Osteoblast (primary cell): ENCODE results near the gene AGT. TPM values are rescaled to one million over a fixed set of nuclear protein-coding genes. Genes with fewer than 3 reads are reported as not detected.

Experiments
- DNase-seq: peaks from one replicate; pipeline ENCODE4 v3.0.0; 2011; ENCODE audit warnings: low spot score, mixed read lengths; ENCODE audit not compliant: insufficient read length; ENCODE audit errors: missing footprints
- H2AFZ ChIP-seq: 2 replicates; pipeline ENCODE4 v1.6.0; 2011; ENCODE audit warnings: mild to moderate bottlenecking, low read length
- H3K27ac ChIP-seq: 2 replicates; pipeline ENCODE4 v1.5.1; 2011; ENCODE audit warnings: mild to moderate bottlenecking, low read depth, low read length, moderate library complexity
- H3K27me3 ChIP-seq: 2 replicates; pipeline ENCODE4 v1.6.0; 2012; ENCODE audit warnings: mild to moderate bottlenecking, control low read depth, inconsistent platforms, low read length, moderate library complexity; ENCODE audit not compliant: insufficient read depth
- H3K36me3 ChIP-seq: 2 replicates; pipeline ENCODE4 v1.5.1; 2011; ENCODE audit warnings: mild to moderate bottlenecking, low read length, control low read depth, moderate library complexity; ENCODE audit not compliant: insufficient read depth
- H3K4me1 ChIP-seq: 2 replicates; pipeline ENCODE4 v1.5.1; 2011; ENCODE audit warnings: mild to moderate bottlenecking, low read length, control low read depth, moderate library complexity; ENCODE audit not compliant: insufficient read depth
- H3K4me2 ChIP-seq: 2 replicates; pipeline ENCODE4 v1.6.0; 2011; ENCODE audit warnings: mild to moderate bottlenecking, low read length; ENCODE audit not compliant: insufficient read depth
- H3K4me3 ChIP-seq: fragments of 200-600 bp; sonication (generic); 3 replicates; pipeline ENCODE4 v1.5.1; 2012; ENCODE audit warnings: mild to moderate bottlenecking, low read length, inconsistent platforms; ENCODE audit not compliant: insufficient read depth
- H3K79me2 ChIP-seq: 2 replicates; pipeline ENCODE4 v1.6.0; 2012; ENCODE audit warnings: mild to moderate bottlenecking, low read length, control low read depth, inconsistent platforms; ENCODE audit not compliant: insufficient read depth
- H3K9me3 ChIP-seq: 2 replicates; pipeline ENCODE4 v1.5.1; 2011; ENCODE audit warnings: low read depth, low read length, control low read depth
- H4K20me1 ChIP-seq: 2 replicates; pipeline ENCODE4 v1.6.0; 2012; ENCODE audit warnings: mild to moderate bottlenecking, low read length, control low read depth; ENCODE audit not compliant: insufficient read depth
- total RNA-seq: library from RNA; depleted of rRNA; stranded (reverse); fragments of >200 nt; gene quantifications from 2 replicates; pipeline ENCODE4 v1.2.3, GENCODE V29; 2012
- TF ChIP-seq, protein P1 (sequence below): IDR thresholded peaks from 2 replicates; pipeline ENCODE4 v1.5.1; 2011; ENCODE audit warnings: mild to moderate bottlenecking, low read depth, low read length, moderate library complexity; ENCODE audit errors: extremely low read depth

Gene AGT
- total RNA-seq, 1 donor, result 6.2 TPM

- H3K4me1 ChIP-seq, result no peaks in the 10 kb centered on the region
- no peaks in the 10 kb centered on the region for H4K20me1 ChIP-seq
- H3K36me3 ChIP-seq, result peaks cover 21% of the 10 kb centered on the region
- no peak overlapping the region for H3K4me2 ChIP-seq
- no peaks in the 10 kb centered on the region for H3K27me3 ChIP-seq
- H3K79me2 ChIP-seq, result no peaks in the 10 kb centered on the region
- no peak for DNase-seq
- H3K9me3 ChIP-seq, result no peaks in the 10 kb centered on the region
- no peak overlapping the region for H3K27ac ChIP-seq
- H3K4me3 ChIP-seq, result no peak overlapping the region
- H2AFZ ChIP-seq, result no peak overlapping the region
- TF ChIP-seq, protein P1, sequence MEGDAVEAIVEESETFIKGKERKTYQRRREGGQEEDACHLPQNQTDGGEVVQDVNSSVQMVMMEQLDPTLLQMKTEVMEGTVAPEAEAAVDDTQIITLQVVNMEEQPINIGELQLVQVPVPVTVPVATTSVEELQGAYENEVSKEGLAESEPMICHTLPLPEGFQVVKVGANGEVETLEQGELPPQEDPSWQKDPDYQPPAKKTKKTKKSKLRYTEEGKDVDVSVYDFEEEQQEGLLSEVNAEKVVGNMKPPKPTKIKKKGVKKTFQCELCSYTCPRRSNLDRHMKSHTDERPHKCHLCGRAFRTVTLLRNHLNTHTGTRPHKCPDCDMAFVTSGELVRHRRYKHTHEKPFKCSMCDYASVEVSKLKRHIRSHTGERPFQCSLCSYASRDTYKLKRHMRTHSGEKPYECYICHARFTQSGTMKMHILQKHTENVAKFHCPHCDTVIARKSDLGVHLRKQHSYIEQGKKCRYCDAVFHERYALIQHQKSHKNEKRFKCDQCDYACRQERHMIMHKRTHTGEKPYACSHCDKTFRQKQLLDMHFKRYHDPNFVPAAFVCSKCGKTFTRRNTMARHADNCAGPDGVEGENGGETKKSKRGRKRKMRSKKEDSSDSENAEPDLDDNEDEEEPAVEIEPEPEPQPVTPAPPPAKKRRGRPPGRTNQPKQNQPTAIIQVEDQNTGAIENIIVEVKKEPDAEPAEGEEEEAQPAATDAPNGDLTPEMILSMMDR, result no peak
These were observed 20.1 kb downstream of the AGT start for GRCh38 chr1:230693777-230694176.

GRCh38 chr1:230693221-230693620 lies 20.7 kb downstream of the AGT start:
- no peak for DNase-seq
- Histone ChIP-seq H3K79me2 (no peaks in the 10 kb centered on the region), H4K20me1 (no peaks in the 10 kb centered on the region), H3K9me3 (no peaks in the 10 kb centered on the region), H3K27ac (no peak overlapping the region), H3K4me1 (no peaks in the 10 kb centered on the region), H3K4me3 (no peak overlapping the region), H3K4me2 (no peak overlapping the region), H2AFZ (no peak overlapping the region), H3K36me3 (peaks cover 21% of the 10 kb centered on the region), H3K27me3 (no peaks in the 10 kb centered on the region)
- TF ChIP-seq, protein P1, result no peak

DNA sequence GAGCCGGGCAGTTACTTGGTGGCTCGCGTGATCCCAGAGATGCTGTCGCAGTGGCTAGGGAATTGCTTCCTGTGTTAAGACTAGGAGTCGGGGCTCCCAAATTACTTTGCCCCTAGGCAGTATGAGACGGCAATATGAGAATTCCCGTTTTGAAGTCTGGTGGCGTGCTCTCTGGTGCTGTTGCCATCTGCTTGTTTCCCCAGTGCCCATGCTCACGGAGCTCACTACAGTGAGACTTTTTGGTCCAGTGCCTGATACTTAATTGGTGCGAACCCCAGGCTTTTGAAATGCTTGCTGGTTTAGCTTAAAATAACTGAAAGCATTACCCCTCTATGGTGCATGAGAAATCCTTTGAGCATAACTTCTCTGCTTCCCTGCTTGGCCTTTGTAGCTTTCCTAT lies 22.3 kb downstream of the AGT start:
- Histone ChIP-seq H3K36me3 (peaks cover 30% of the 10 kb centered on the region), H3K27ac (no peak overlapping the region), H3K27me3 (no peaks in the 10 kb centered on the region), H2AFZ (no peak overlapping the region), H3K4me3 (no peak overlapping the region), H3K79me2 (no peaks in the 10 kb centered on the region), H3K9me3 (no peaks in the 10 kb centered on the region), H3K4me2 (no peak overlapping the region), H4K20me1 (no peaks in the 10 kb centered on the region), H3K4me1 (no peaks in the 10 kb centered on the region)
- TF ChIP-seq, protein P1, result no peak
- DNase-seq, result no peak

DNA sequence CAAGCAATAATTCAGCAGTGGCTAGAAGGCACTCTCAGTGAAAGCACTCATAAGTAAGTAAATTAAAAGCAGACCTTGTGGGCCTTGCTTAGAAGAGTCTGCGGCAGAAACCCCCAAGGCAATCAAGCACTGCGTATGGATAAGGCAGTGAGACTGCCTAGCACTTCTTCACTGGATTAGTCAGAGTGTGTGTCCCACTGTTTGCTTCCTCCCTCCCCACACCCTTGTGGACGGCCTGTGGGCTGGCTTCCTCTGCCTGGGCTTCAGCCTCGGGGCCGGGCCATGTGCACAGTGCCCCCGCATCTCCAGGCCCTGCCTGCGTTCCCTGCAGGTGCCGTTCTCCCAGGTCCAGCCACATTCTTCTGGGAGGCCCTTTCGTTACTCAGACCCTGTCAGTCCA lies 23.8 kb downstream of the AGT start:
- no peak for DNase-seq
- Histone ChIP-seq H3K36me3 (peaks cover 42% of the 10 kb centered on the region), H4K20me1 (no peaks in the 10 kb centered on the region), H3K4me3 (no peak overlapping the region), H3K27ac (no peak overlapping the region), H3K4me2 (no peak overlapping the region), H2AFZ (no peak overlapping the region), H3K27me3 (no peaks in the 10 kb centered on the region), H3K9me3 (no peaks in the 10 kb centered on the region), H3K79me2 (no peaks in the 10 kb centered on the region), H3K4me1 (no peaks in the 10 kb centered on the region)
- TF ChIP-seq, protein P1, result no peak
